ENCODE data around the gene RIPPLY3. TPM values are rescaled to one million over a fixed set of nuclear protein-coding genes. Genes with fewer than 3 reads are reported as not detected.

The RIPPLY3 gene
- total and polyA plus RNA-seq, 2 donors (not counting 1 experiment from before 2014, with no cell fraction given): not detected

- DNase-seq (peak; percentile 93), ATAC-seq (ENCODE audit: low read depth) (peak; percentile 93)
- CTCF ChIA-PET: interaction anchor here (0.6 to 5.5 kb wide), 15 partner anchors 10 to 574 kb away, joined by 3 to 51 read pairs (median 3); partner anchors contain the start of genes DYRK1A and HLCS
- Histone ChIP-seq H3K9ac (ENCODE audit: low read length) (peak overlapping the region; percentile 69), H3K4me1 (ENCODE audit: control insufficient read depth in 2 of 2, insufficient read depth in 2 of 2, low read length in 2 of 2) (peaks cover 0 to 14% of the 10 kb centered on the region in 2 donors), H3K79me2 (ENCODE audit: control insufficient read depth, insufficient read depth, low read length) (no peaks in the 10 kb centered on the region), H3K27ac (ENCODE audit: low read length in 2 of 2) (peak overlapping the region; percentile 55 to 78), H2AFZ (ENCODE audit: insufficient read depth, low read depth, low read length, poor library complexity, severe bottlenecking) (peak overlapping the region; percentile 98), H4K20me1 (ENCODE audit: control insufficient read depth, insufficient read depth, low read length, poor library complexity, severe bottlenecking) (no peaks in the 10 kb centered on the region), H3K36me3 (replicated peaks in 1 of 2; ENCODE audit: control extremely low read depth in 1 of 2, control insufficient read depth in 1 of 2, extremely low read depth in 1 of 2, insufficient read depth in 2 of 2, low read length in 1 of 2) (no peaks in the 10 kb centered on the region), H3K27me3 (replicated peaks in 1 of 4; ENCODE audit: control extremely low read depth in 1 of 4, control insufficient read depth in 3 of 4, insufficient read depth in 4 of 4, low read length in 3 of 4) (no peaks in the 10 kb centered on the region), H3K9me3 (ENCODE audit: control extremely low read depth in 1 of 3, control insufficient read depth in 2 of 3, insufficient read depth in 1 of 3, low read length in 2 of 3) (peaks cover 0 to 9% (median 0%) of the 10 kb centered on the region in 3 donors), H3K4me3 (ENCODE audit: control extremely low read depth in 1 of 5, extremely low read depth in 1 of 5, insufficient read depth in 1 of 5, low read depth in 2 of 5, low read length in 4 of 5) (peak overlapping the region in 4 of 5 experiments; percentile 39 to 65 (median 60)), H3K4me2 (replicated peaks; ENCODE audit: low read depth, low read length, poor library complexity, severe bottlenecking) (peak overlapping the region; percentile 88)
- peaks cover 9% of the 10 kb centered on the region for H3K4me1 Mint-ChIP-seq
- POLR2A ChIA-PET: interaction anchor here (0.6 to 1.8 kb wide), 9 partner anchors 12 to 849 kb away, joined by 3 to 14 read pairs (median 4); partner anchors contain the start of genes DYRK1A and HLCS
- H3K27ac Mint-ChIP-seq: peak overlapping the region; percentile 93
- no peaks in the 10 kb centered on the region for H3K9me3 Mint-ChIP-seq (ENCODE audit: insufficient read depth)
- H3K4me3 Mint-ChIP-seq: peak overlapping the region; percentile 89
- TF ChIP-seq CTCF (IDR thresholded peaks at IDR 0.05) (peak; percentile 92), EZH2 (IDR thresholded peaks at IDR 0.05; ENCODE audit: borderline replicate concordance, insufficient read depth, low read depth, low read length, poor library complexity, severe bottlenecking) (no peak)
- intact Hi-C loops (cut with micrococcal nuclease): loop anchor here (1.0 kb wide), 4 partner anchors 13 to 83 kb away; partner anchors contain the start of genes HLCS, PIGP and TTC3
- WGBS (ENCODE audit: insufficient coverage): 5% methylated on average over 97 of the region's 97 CpGs
- H3K27me3 Mint-ChIP-seq: no peaks in the 10 kb centered on the region
These were observed 16.6 kb upstream of the RIPPLY3 start for GRCh38 chr21:36989699-36990507.
